HepG2 (cell line): Measurements from ENCODE around the gene HEXIM1. TPM values are rescaled to one million over a fixed set of nuclear protein-coding genes. Genes with fewer than 3 reads are reported as not detected.

Experiments
- ARNT2 ChIP-seq: sonication (generic); formaldehyde crosslinking; IDR thresholded peaks from 2 replicates; pipeline ENCODE4 v1.8.0; 2022; ENCODE audit warnings: mild to moderate bottlenecking, low read depth, missing genetic modification reagents, moderate library complexity
- HMGXB3 ChIP-seq: sonication (generic); formaldehyde crosslinking; IDR thresholded peaks from 2 replicates; pipeline ENCODE4 v1.4.0; 2020; ENCODE audit warnings: missing genetic modification reagents, borderline replicate concordance
- KLF9 ChIP-seq: IDR thresholded peaks from 2 replicates; pipeline ENCODE4 v1.6.1; 2016; ENCODE audit warnings: low read depth
- KMT2A ChIP-seq: sonication (generic); formaldehyde crosslinking; IDR thresholded peaks from 2 replicates; pipeline ENCODE4 v1.4.0; 2020; ENCODE audit warnings: missing genetic modification reagents
- SMARCE1 ChIP-seq: fragments of 450-650 bp; IDR thresholded peaks from 2 replicates; pipeline ENCODE4 v1.6.1; 2017; ENCODE audit warnings: borderline replicate concordance
- TEAD3 ChIP-seq: optimal IDR thresholded peaks from 2 replicates; pipeline ENCODE3; 2016; ENCODE audit warnings: borderline replicate concordance
- XBP1 ChIP-seq: sonication (generic); formaldehyde crosslinking; IDR thresholded peaks from 2 replicates; pipeline ENCODE4 v1.5.0; 2020; ENCODE audit warnings: missing genetic modification reagents
- ZFP36L1 ChIP-seq: sonication (generic); formaldehyde crosslinking; IDR thresholded peaks from 2 replicates; pipeline ENCODE4 v1.8.0; 2022; ENCODE audit warnings: mild to moderate bottlenecking, missing genetic modification reagents, moderate library complexity
- ZNF264 ChIP-seq: sonication (generic); formaldehyde crosslinking; IDR thresholded peaks from 2 replicates; pipeline ENCODE4 v1.4.0; 2020; ENCODE audit warnings: missing genetic modification reagents
- ZNF691 ChIP-seq: sonication (generic); formaldehyde crosslinking; IDR thresholded peaks from 2 replicates; pipeline ENCODE4 v1.4.0; 2020; ENCODE audit warnings: missing genetic modification reagents, low read depth, mild to moderate bottlenecking, borderline replicate concordance
- polyA plus RNA-seq, 8 experiments: library from polyadenylated mRNA; depleted of rRNA in 3 of 8; stranded (reverse) in 7 of 8; unstranded in 1 of 8; fragments of >200 nt; fragmentation: Illumina TruSeq in 4 of 8; extraction: Trizol in 4 of 8; gene quantifications; 2 replicates each; pipeline versions ENCODE4 v1.2.1 to v1.2.3, GENCODE V29; 2011 to 2016; ENCODE audit warnings: low read depth in 4 of 8, missing spikeins in 1 of 8, mixed read lengths in 1 of 8; ENCODE audit not compliant: insufficient read depth in 1 of 8
- total RNA-seq, 5 experiments: library from RNA; depleted of rRNA; stranded (reverse); fragments of >200 nt; fragmentation: Illumina TruSeq; extraction: Trizol; gene quantifications; 2 replicates each; pipeline ENCODE4 v1.2.3, GENCODE V29; 2016; ENCODE audit warnings: low read depth in 1 of 5
- TF ChIP-seq, protein P1 (sequence below): sonication (generic); formaldehyde crosslinking; IDR thresholded peaks from 2 replicates; pipeline ENCODE4 v1.8.1; 2023; ENCODE audit warnings: mild to moderate bottlenecking, moderate library complexity, missing genetic modification reagents
- TF ChIP-seq, protein P2 (sequence below): sonication (generic); formaldehyde crosslinking; IDR thresholded peaks from 2 replicates; pipeline ENCODE4 v1.9.0; 2021; ENCODE audit warnings: missing genetic modification reagents, mild to moderate bottlenecking, borderline replicate concordance

Gene HEXIM1
- total and polyA plus RNA-seq, 2 of the 13 experiments (the other 11 are each of a cell fraction or from before 2014, with no cell fraction given) = 10.5 to 16.6 TPM

GRCh38 chr17:45132572-45133463 is 15.5 kb upstream of the HEXIM1 start (continued):
- 0 out of 2 replicates have a peak, but pooled peaks have one; percentile 37 for TF ChIP-seq HMGXB3
- TF ChIP-seq, protein P1, sequence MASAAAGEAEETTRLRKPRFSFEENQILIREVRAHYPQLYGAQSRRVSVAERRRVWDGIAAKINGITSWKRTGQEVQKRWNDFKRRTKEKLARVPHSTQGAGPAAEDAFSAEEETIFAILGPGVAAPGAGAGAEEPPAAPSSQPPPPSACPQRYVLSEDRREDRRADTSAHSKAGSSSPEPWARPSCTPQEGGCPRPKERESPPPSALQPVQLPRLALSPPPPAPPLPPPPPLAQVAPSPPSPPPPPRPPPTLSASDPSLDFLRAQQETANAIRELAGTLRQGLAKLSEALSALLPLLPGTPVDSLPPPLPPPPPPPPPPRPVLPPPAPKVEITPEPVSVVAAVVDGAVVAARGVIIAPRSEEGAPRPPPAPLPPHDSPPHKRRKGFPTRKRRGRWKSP (CRISPR knock-in tag) = peak; percentile 55; the same call in 1 of the 2 replicates
- no peak; the same call in 1 of the 2 replicates for TF ChIP-seq KMT2A (CRISPR knock-in tag)
- TF ChIP-seq XBP1 = no peak
- TF ChIP-seq ZFP36L1 = no peak
- TF ChIP-seq, protein P2, sequence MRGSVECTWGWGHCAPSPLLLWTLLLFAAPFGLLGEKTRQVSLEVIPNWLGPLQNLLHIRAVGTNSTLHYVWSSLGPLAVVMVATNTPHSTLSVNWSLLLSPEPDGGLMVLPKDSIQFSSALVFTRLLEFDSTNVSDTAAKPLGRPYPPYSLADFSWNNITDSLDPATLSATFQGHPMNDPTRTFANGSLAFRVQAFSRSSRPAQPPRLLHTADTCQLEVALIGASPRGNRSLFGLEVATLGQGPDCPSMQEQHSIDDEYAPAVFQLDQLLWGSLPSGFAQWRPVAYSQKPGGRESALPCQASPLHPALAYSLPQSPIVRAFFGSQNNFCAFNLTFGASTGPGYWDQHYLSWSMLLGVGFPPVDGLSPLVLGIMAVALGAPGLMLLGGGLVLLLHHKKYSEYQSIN (CRISPR knock-in tag) = no peak
- TF ChIP-seq TEAD3 = peak; percentile 46
- TF ChIP-seq ARNT2 (CRISPR knock-in tag) = peak; percentile 60
- no peak for TF ChIP-seq SMARCE1
- 0 out of 2 replicates have a peak, but pooled peaks have one; percentile 42 for TF ChIP-seq ZNF691
- no peak for TF ChIP-seq KLF9 (CRISPR knock-in tag)
- TF ChIP-seq ZNF264 (CRISPR knock-in tag) = no peak
